H1 (cell line): ENCODE data around the gene CDK10. TPM values are rescaled to one million over a fixed set of nuclear protein-coding genes. Genes with fewer than 3 reads are reported as not detected.
A peak's percentile ranks its signal among the peaks of the same experiment; 100 is the strongest.

Experiments used
- CTCF ChIA-PET: fragments of 300-600 bp; sonication (Branson Sonifier 250); formaldehyde crosslinking; loops from one replicate; lab custom pipeline; 2021; ENCODE audit not compliant: partially characterized antibody; lab: Charles Lee
- POLR2A ChIA-PET: fragments of 300-600 bp; sonication (Branson Sonifier 250); formaldehyde crosslinking; loops from one replicate; lab custom pipeline; 2021; ENCODE audit warnings: inconsistent platforms; ENCODE audit not compliant: partially characterized antibody; lab: Charles Lee
- DNase-seq, 2 experiments: peaks; one replicate each; pipeline versions ENCODE4 v3.0.0 to v3.0.0-alpha.2; 2010 to 2022; ENCODE audit warnings: low spot score in 2 of 2, low read depth in 1 of 2, mixed read lengths in 1 of 2
- FAIRE-seq: peaks from 2 replicates; lab custom pipeline; 2011; peaks lifted over from hg19 to GRCh38; lab: Jason Lieb, UNC
- H2AFZ ChIP-seq: 2 replicates; pipeline ENCODE4 v1.8.1; 2012; ENCODE audit warnings: low read length, inconsistent platforms
- H2AK5ac ChIP-seq: 2 replicates; pipeline ENCODE4 v1.6.1; 2013; ENCODE audit warnings: low read depth, low read length
- H2BK120ac ChIP-seq: replicated peaks from 2 replicates; pipeline ENCODE3; 2013; ENCODE audit warnings: low read depth, low read length, inconsistent platforms
- H2BK12ac ChIP-seq: 2 replicates; pipeline ENCODE4 v1.6.1; 2013; ENCODE audit warnings: low read depth, low read length
- H2BK15ac ChIP-seq: 2 replicates; pipeline ENCODE4 v1.6.1; 2013; ENCODE audit warnings: low read length
- H2BK20ac ChIP-seq: 2 replicates; pipeline ENCODE4 v1.6.1; 2013; ENCODE audit warnings: low read length
- H2BK5ac ChIP-seq: 2 replicates; pipeline ENCODE4 v1.6.1; 2013; ENCODE audit warnings: low read depth, low read length
- H3K14ac ChIP-seq: 2 replicates; pipeline ENCODE4 v1.6.1; 2013; ENCODE audit warnings: inconsistent platforms; ENCODE audit not compliant: insufficient read length
- H3K18ac ChIP-seq: 2 replicates; pipeline ENCODE4 v1.6.1; 2013; ENCODE audit warnings: low read length; ENCODE audit errors: extremely low read depth
- H3K23ac ChIP-seq: 2 replicates; pipeline ENCODE4 v1.6.1; 2013; ENCODE audit warnings: inconsistent platforms; ENCODE audit not compliant: insufficient read length
- H3K23me2 ChIP-seq: 2 replicates; pipeline ENCODE4 v1.6.1; 2013; ENCODE audit warnings: low read depth, low read length
- H3K27ac ChIP-seq: 2 replicates; pipeline ENCODE4 v1.6.1; 2011; ENCODE audit warnings: low read depth, low read length, inconsistent platforms
- H3K27me3 ChIP-seq, 4 experiments: replicated peaks in 1 of 4; 1 replicate in 1 of 4; 2 replicates in 3 of 4; pipeline versions ENCODE4 v1.6.1 to v1.8.1; 2011 to 2013; ENCODE audit warnings: low read length in 3 of 4, mild to moderate bottlenecking in 3 of 4, inconsistent platforms in 2 of 4, mixed read lengths in 2 of 4, moderate library complexity in 1 of 4; ENCODE audit not compliant: control insufficient read depth in 3 of 4, insufficient read depth in 3 of 4; ENCODE audit errors: extremely low read depth in 1 of 4
- H3K36me3 ChIP-seq, 4 experiments: 2 replicates each; pipeline versions ENCODE4 v1.6.1 to v1.8.1; 2011 to 2013; ENCODE audit warnings: mild to moderate bottlenecking in 4 of 4, low read length in 3 of 4, moderate library complexity in 2 of 4, control low read depth in 1 of 4, inconsistent platforms in 1 of 4; ENCODE audit not compliant: insufficient read depth in 4 of 4, control insufficient read depth in 2 of 4
- H3K4ac ChIP-seq: replicated peaks from 2 replicates; pipeline ENCODE3; 2013; ENCODE audit warnings: low read length, low read depth, mixed read lengths, inconsistent platforms; ENCODE audit not compliant: insufficient read length
- H3K4me1 ChIP-seq, 4 experiments: replicated peaks in 1 of 4; 1 replicate in 1 of 4; 2 replicates in 3 of 4; pipeline versions ENCODE4 v1.6.1 to v1.8.1; 2011 to 2013; ENCODE audit warnings: low read length in 3 of 4, inconsistent platforms in 2 of 4, mixed read lengths in 1 of 4; ENCODE audit not compliant: insufficient read depth in 4 of 4, control insufficient read depth in 3 of 4
- H3K4me2 ChIP-seq, 2 experiments: 2 replicates each; pipeline versions ENCODE4 v1.6.1 to v1.8.1; 2011 to 2013; ENCODE audit warnings: low read depth in 2 of 2, low read length in 2 of 2, control low read depth in 1 of 2, inconsistent platforms in 1 of 2, mild to moderate bottlenecking in 1 of 2; ENCODE audit not compliant: insufficient read depth in 1 of 2
- H3K4me3 ChIP-seq, 4 experiments: fragments of 200-600, 300-600 bp in 1 of 4; sonication (generic), shearing (Covaris generic), sonication (Bioruptor Twin) in 1 of 4; 2 replicates each; pipeline versions ENCODE4 v1.5.1 to v1.8.1; 2011 to 2016; ENCODE audit warnings: low read length in 4 of 4, low read depth in 3 of 4, control low read depth in 2 of 4, inconsistent platforms in 2 of 4, mild to moderate bottlenecking in 2 of 4, mixed read lengths in 1 of 4, moderate library complexity in 1 of 4; ENCODE audit not compliant: insufficient read depth in 2 of 4; ENCODE audit errors: extremely low read depth in 1 of 4
- H3K56ac ChIP-seq: replicated peaks from 2 replicates; pipeline ENCODE3; 2013; ENCODE audit warnings: low read depth, mild to moderate bottlenecking, mixed read lengths, low read length, inconsistent platforms; ENCODE audit not compliant: insufficient read length
- H3K79me1 ChIP-seq: 2 replicates; pipeline ENCODE4 v1.6.1; 2013; ENCODE audit warnings: low read depth, low read length, control low read depth
- H3K79me2 ChIP-seq, 2 experiments: 2 replicates each; pipeline versions ENCODE4 v1.6.1 to v1.8.1; 2012 to 2013; ENCODE audit warnings: low read length in 2 of 2, mild to moderate bottlenecking in 2 of 2, inconsistent platforms in 1 of 2; ENCODE audit not compliant: insufficient read depth in 2 of 2, control insufficient read depth in 1 of 2
- H3K9ac ChIP-seq, 4 experiments: replicated peaks in 1 of 4; 1 replicate in 1 of 4; 2 replicates in 3 of 4; pipeline versions ENCODE4 v1.6.1 to v1.8.1; 2011 to 2013; ENCODE audit warnings: low read depth in 3 of 4, low read length in 3 of 4, control low read depth in 2 of 4, mild to moderate bottlenecking in 2 of 4, moderate library complexity in 2 of 4, inconsistent platforms in 1 of 4; ENCODE audit errors: extremely low read depth in 1 of 4
- H3K9me3 ChIP-seq, 2 experiments: 2 replicates each; pipeline versions ENCODE4 v1.6.1 to v1.8.1; 2012 to 2013; ENCODE audit warnings: mild to moderate bottlenecking in 2 of 2, moderate library complexity in 2 of 2, control low read depth in 1 of 2, inconsistent platforms in 1 of 2, low read depth in 1 of 2, low read length in 1 of 2, mixed read lengths in 1 of 2; ENCODE audit not compliant: insufficient read depth in 2 of 2
- H4K20me1 ChIP-seq, 2 experiments: replicated peaks in 1 of 2; 2 replicates each; pipeline versions ENCODE3 to v1.8.1; 2011 to 2013; ENCODE audit warnings: inconsistent platforms in 2 of 2, low read length in 2 of 2, mild to moderate bottlenecking in 1 of 2; ENCODE audit not compliant: insufficient read depth in 2 of 2, control insufficient read depth in 1 of 2
- H4K5ac ChIP-seq: 2 replicates; pipeline ENCODE4 v1.6.1; 2013; ENCODE audit warnings: low read length, low read depth, mixed read lengths, inconsistent platforms; ENCODE audit not compliant: insufficient read length
- H4K8ac ChIP-seq: 2 replicates; pipeline ENCODE4 v1.8.0; 2013; ENCODE audit warnings: mild to moderate bottlenecking, moderate library complexity, low read length, inconsistent platforms; ENCODE audit not compliant: insufficient read depth; ENCODE audit errors: extremely low read depth
- H4K91ac ChIP-seq: replicated peaks from 2 replicates; pipeline ENCODE3; 2013; ENCODE audit warnings: low read length, mixed read lengths, inconsistent platforms; ENCODE audit not compliant: insufficient read length
- ATF2 ChIP-seq: IDR thresholded peaks from 2 replicates; pipeline ENCODE4 v1.6.1; 2012; ENCODE audit warnings: low read length, inconsistent platforms
- CREB1 ChIP-seq: IDR thresholded peaks from 2 replicates; pipeline ENCODE4 v1.6.1; 2012; ENCODE audit warnings: inconsistent platforms
- CTCF ChIP-seq, 3 experiments: IDR thresholded peaks; 1 replicate in 2 of 3; 2 replicates in 1 of 3; pipeline versions ENCODE4 v1.5.1 to v1.6.1; 2011; ENCODE audit warnings: low read length in 3 of 3, mild to moderate bottlenecking in 3 of 3, inconsistent platforms in 2 of 3, low read depth in 1 of 3, moderate library complexity in 1 of 3; ENCODE audit not compliant: insufficient read depth in 1 of 3; ENCODE audit errors: control extremely low read depth in 1 of 3
- EGR1 ChIP-seq: IDR thresholded peaks from 2 replicates; pipeline ENCODE4 v1.6.1; 2011; ENCODE audit warnings: low read depth, low read length, borderline replicate concordance
- GTF2F1 ChIP-seq: IDR thresholded peaks from 2 replicates; pipeline ENCODE4 v1.6.1; 2012; ENCODE audit warnings: low read depth, low read length, improper control_type of control experiment, borderline replicate concordance
- POU5F1 ChIP-seq: IDR thresholded peaks from 2 replicates; pipeline ENCODE4 v1.6.1; 2011; ENCODE audit warnings: low read depth, mild to moderate bottlenecking, low read length, moderate library complexity
- RXRA ChIP-seq: IDR thresholded peaks from 2 replicates; pipeline ENCODE4 v1.6.1; 2011; ENCODE audit warnings: low read depth, mild to moderate bottlenecking, low read length, moderate library complexity; ENCODE audit not compliant: insufficient read depth
- SRF ChIP-seq: IDR thresholded peaks from 2 replicates; pipeline ENCODE4 v1.6.1; 2011; ENCODE audit warnings: mild to moderate bottlenecking, low read depth, low read length, moderate library complexity
- WGBS, 2 experiments: shearing (Covaris generic) in 1 of 2; methylation state at CpG; one replicate each; pipeline versions ENCODE4 v1.1.6 to v1.1.7; 2013 to 2015; ENCODE audit warnings: low lambda C conversion rate in 2 of 2, mixed read lengths in 2 of 2, inconsistent platforms in 1 of 2, low coverage in 1 of 2, missing lambda C conversion rate in 1 of 2; ENCODE audit not compliant: insufficient replicate concordance in 2 of 2, insufficient coverage in 1 of 2, insufficient read length in 1 of 2; ENCODE audit errors: extremely low coverage in 1 of 2, missing lambda C conversion rate in 1 of 2; 5-methylcytosine and 5-hydroxymethylcytosine counted together
- polyA plus RNA-seq, 7 experiments: library from polyadenylated mRNA; depleted of rRNA in 3 of 7; stranded (reverse) in 5 of 7; unstranded in 2 of 7; fragments of >200 nt in 5 of 7; fragments of 200-250 nt in 2 of 7; gene quantifications; 1 replicate in 5 of 7; 2 replicates in 1 of 7; 4 replicates in 1 of 7; pipeline versions ENCODE4 v1.2.1 to v1.2.3, GENCODE V29; 2011 to 2013; ENCODE audit warnings: missing spikeins in 2 of 7, mixed read lengths in 2 of 7
- total RNA-seq: library from RNA; stranded (reverse); fragmentation: NEBNext Ultra II Directional; extraction: Animal tissue kit (Norgen Biotek cat#: 25700); gene quantifications from 2 replicates; pipeline ENCODE4 v1.2.1, GENCODE V29; 2021

CDK10 gene
- total and polyA plus RNA-seq, 2 of the 8 experiments (the other 6 are each of a cell fraction or from before 2014, with no cell fraction given), result 49.5 to 83.9 TPM

- Histone ChIP-seq H2BK15ac (no peak overlapping the region), H3K14ac (no peak overlapping the region), H3K27ac (no peak overlapping the region), H3K4me1 (peaks cover 0 to 6% (median 3%) of the 10 kb centered on the region in 4 experiments; a peak in 4 of 7 replicates), H3K27me3 (peaks cover 0 to 11% (median 5%) of the 10 kb centered on the region in 4 experiments; a peak in 5 of 7 replicates), H2AK5ac (no peak overlapping the region), H3K23ac (no peak overlapping the region), H3K4ac (no peak overlapping the region), H4K91ac (no peak overlapping the region), H4K20me1 (peaks cover 4 to 10% of the 10 kb centered on the region in 2 experiments), H3K36me3 (peaks cover 0 to 3% (median 1%) of the 10 kb centered on the region in 4 experiments; a peak in 4 of 8 replicates), H3K4me2 (no peak overlapping the region), H2BK12ac (no peak overlapping the region), H4K8ac (peak overlapping the region; percentile 12; the same call in 1 of the 2 replicates), H3K56ac (no peak overlapping the region), H3K9me3 (no peaks in the 10 kb centered on the region), H2BK120ac (no peak overlapping the region), H4K5ac (no peak overlapping the region), H3K9ac (no peak overlapping the region), H2BK5ac (no peak overlapping the region), H3K18ac (no peak overlapping the region), H2AFZ (no peak overlapping the region), H3K79me2 (no peaks in the 10 kb centered on the region), H3K23me2 (no peaks in the 10 kb centered on the region), H2BK20ac (no peak overlapping the region), H3K79me1 (no peaks in the 10 kb centered on the region), H3K4me3 (no peak overlapping the region)
- CTCF ChIA-PET, result interaction anchor here (0.7 to 2.0 kb wide), 3 partner anchors 10 to 23 kb away, joined by 3 to 7 read pairs (median 5); no protein-coding TSS in a partner anchor
- no peak for FAIRE-seq
- POLR2A ChIA-PET, result interaction anchor here (0.9 to 16.1 kb wide), 5 partner anchors 9 to 195 kb away, joined by 3 to 193 read pairs (median 5); partner anchors contain the start of gene VPS9D1
- no peak for DNase-seq
- WGBS, 2 experiments, result 92% methylated on average over 14 of the region's 18 CpGs; no CpG with 5 or more reads in 1 of the 2 experiments
- TF ChIP-seq SRF (no peak), GTF2F1 (no peak), RXRA (no peak), ATF2 (no peak), CREB1 (no peak), EGR1 (no peak), POU5F1 (no peak), CTCF (IDR thresholded peaks at IDR 0.05; ENCODE audit: control extremely low read depth in 1 of 3, insufficient read depth in 1 of 3, low read depth in 1 of 3, low read length in 3 of 3) (no peak)
These were observed 42.8 kb downstream of the CDK10 start for GRCh38 chr16:89729293-89729692.
